ENCODE results near the gene C11orf16.

C11orf16 gene

GRCh38 chr11:8878771-8879170 is 54.0 kb downstream of the C11orf16 start:
- no peak for DNase-seq

GRCh38 chr11:8873741-8874405 is 58.9 kb downstream of the C11orf16 start:
- no peak for DNase-seq

GRCh38 chr11:8871962-8872361 is 60.8 kb downstream of the C11orf16 start:
- DNase-seq: no peak

- DNase-seq: no peak
Measured at GRCh38 chr11:8871171-8871775, 61.5 kb downstream of the C11orf16 start.

GRCh38 chr11:8870411-8871170 is 62.2 kb downstream of the C11orf16 start:
- no peak for DNase-seq

Measured in activated naive CD4-positive, alpha-beta T cell (primary cell).